MCF 10A (cell line): Measurements from ENCODE around the gene CNOT9. TPM values are rescaled to one million over a fixed set of nuclear protein-coding genes. Genes with fewer than 3 reads are reported as not detected.
A peak's percentile ranks its signal among the peaks of the same experiment; 100 is the strongest.

Experiments
- BruUV-seq: library from RNA; stranded (reverse); fragments of 400-500 nt; replicated peaks from 2 replicates; lab custom pipeline; 2021; lab: Mats Ljungman, UMichigan
- CTCF ChIA-PET: fragments of 300-600 bp; sonication (Branson Sonifier 250); formaldehyde crosslinking; extraction: SDS; loops from one replicate; lab custom pipeline; 2021; ENCODE audit warnings: antibody characterized with exemption, inconsistent platforms; lab: Yijun Ruan, JAX
- POLR2A ChIA-PET: fragments of 300-600, 350-650 bp; sonication (Branson Sonifier 250); formaldehyde crosslinking; extraction: SDS; loops from one replicate; lab custom pipeline; 2020; ENCODE audit warnings: antibody characterized with exemption, inconsistent platforms; lab: Yijun Ruan, JAX
- DNase-seq: peaks from one replicate; pipeline ENCODE4 v3.0.0-alpha.2; 2018; ENCODE audit not compliant: unreplicated experiment
- H3K27ac Mint-ChIP-seq: one replicate; pipeline ENCODE4 v1.8.0; 2022; ENCODE audit warnings: mild to moderate bottlenecking, low read depth, mixed read lengths; ENCODE audit not compliant: unreplicated experiment
- H3K27me3 Mint-ChIP-seq: one replicate; pipeline ENCODE4 v1.8.0; 2022; ENCODE audit warnings: mixed read lengths; ENCODE audit not compliant: insufficient read depth, unreplicated experiment
- H3K36me3 Mint-ChIP-seq: one replicate; pipeline ENCODE4 v1.8.0; 2022; ENCODE audit warnings: mild to moderate bottlenecking, moderate library complexity, mixed read lengths; ENCODE audit not compliant: insufficient read depth, unreplicated experiment
- H3K4me1 Mint-ChIP-seq: one replicate; pipeline ENCODE4 v1.8.0; 2022; ENCODE audit warnings: mixed read lengths; ENCODE audit not compliant: insufficient read depth, unreplicated experiment
- H3K4me3 Mint-ChIP-seq: one replicate; pipeline ENCODE4 v1.8.0; 2022; ENCODE audit warnings: mild to moderate bottlenecking, moderate library complexity, mixed read lengths; ENCODE audit not compliant: unreplicated experiment
- H3K9me3 Mint-ChIP-seq: one replicate; pipeline ENCODE4 v1.8.0; 2022; ENCODE audit warnings: mixed read lengths; ENCODE audit not compliant: unreplicated experiment
- CTCF ChIP-seq: fragments of 200-600 bp; IDR thresholded peaks from one replicate; pipeline ENCODE4 v1.8.0; 2022; ENCODE audit warnings: antibody characterized with exemption, mild to moderate bottlenecking; ENCODE audit not compliant: unreplicated experiment
- intact Hi-C: fragments of 100-400 bp; cut with micrococcal nuclease; formaldehyde crosslinking; loops from 2 replicates; pipeline ENCODE4 v1.14.1; 2022
- total RNA-seq: library from RNA; stranded (reverse); gene quantifications from 2 replicates; pipeline ENCODE4 v1.2.3, GENCODE V29; 2022

The CNOT9 gene
- total RNA-seq, 1 experiment from 2014 or later: 64.9 TPM

- ChIA-PET CTCF (interaction anchor here (0.6 kb wide), 1 partner anchor 19 kb away, joined by 5 read pairs; no protein-coding TSS in a partner anchor), POLR2A (interaction anchor here (1.3 kb wide), 1 partner anchor 114 kb away, joined by 3 read pairs; no protein-coding TSS in a partner anchor)
- BruUV-seq: no TSS peak
- no peaks in the 10 kb centered on the region for H3K9me3 Mint-ChIP-seq
- intact Hi-C loops: no loop called here
- no peaks in the 10 kb centered on the region for H3K27me3 Mint-ChIP-seq
- H3K4me3 Mint-ChIP-seq: no peak overlapping the region
- TF ChIP-seq CTCF: no peak
- H3K4me1 Mint-ChIP-seq: no peaks in the 10 kb centered on the region
- no peaks in the 10 kb centered on the region for H3K36me3 Mint-ChIP-seq
- DNase-seq: no peak
- H3K27ac Mint-ChIP-seq: no peak overlapping the region
Measured at GRCh38 chr2:218615868-218616315, 47.3 kb downstream of the CNOT9 start.

GRCh38 chr2:218618102-218618860 lies 49.6 kb downstream of the CNOT9 start:
- H3K9me3 Mint-ChIP-seq: no peaks in the 10 kb centered on the region
- no peaks in the 10 kb centered on the region for H3K36me3 Mint-ChIP-seq
- no peak overlapping the region for H3K27ac Mint-ChIP-seq
- H3K27me3 Mint-ChIP-seq: no peaks in the 10 kb centered on the region
- no TSS peak for BruUV-seq
- intact Hi-C loops: loop anchor here (1.0 kb wide), 1 partner anchor 211 kb away; no protein-coding TSS in a partner anchor
- H3K4me1 Mint-ChIP-seq: no peaks in the 10 kb centered on the region
- TF ChIP-seq CTCF: no peak
- H3K4me3 Mint-ChIP-seq: no peak overlapping the region
- DNase-seq: peak; percentile 31
- CTCF ChIA-PET: interaction anchor here (0.5 to 1.5 kb wide), 4 partner anchors 11 to 172 kb away, joined by 3 to 6 read pairs (median 4); partner anchors contain the start of gene PLCD4
- POLR2A ChIA-PET: interaction anchor here (3.0 kb wide), 1 partner anchor 11 kb away, joined by 11 read pairs; the partner anchor contains the start of gene PLCD4

GRCh38 chr2:218621007-218621406 lies 52.4 kb downstream of the CNOT9 start:
- DNase-seq: no peak
- no TSS peak for BruUV-seq
- Mint-ChIP-seq H3K27ac (no peak overlapping the region), H3K4me1 (no peaks in the 10 kb centered on the region), H3K4me3 (no peak overlapping the region), H3K27me3 (no peaks in the 10 kb centered on the region), H3K36me3 (no peaks in the 10 kb centered on the region), H3K9me3 (no peaks in the 10 kb centered on the region)
- intact Hi-C loops: no loop called here
- POLR2A ChIA-PET: interaction anchor here (1.2 kb wide), 1 partner anchor 10 kb away, joined by 4 read pairs; no protein-coding TSS in a partner anchor
- CTCF ChIA-PET: interaction anchor here (0.6 kb wide), 1 partner anchor 517 kb away, joined by 3 read pairs; no protein-coding TSS in a partner anchor
- TF ChIP-seq CTCF: no peak
